MM.1S (cell line): Measurements from ENCODE around the gene PHAX.
"Not testable (repeated sequence)": the region's sequence is repeated elsewhere in the genome, so short reads cannot be mapped to it uniquely, and the experiment has no call there.

ENCODE experiments used
- DNase-seq: peaks from one replicate; pipeline ENCODE4 v3.0.0-alpha.2; 2015
- H2AFZ ChIP-seq: fragments of 300-600 bp; sonication (generic); 2 replicates; pipeline ENCODE4 v1.6.0; 2016; ENCODE audit warnings: antibody characterized with exemption, low read length
- H3F3A ChIP-seq: fragments of 300-600 bp; sonication (generic); 2 replicates; pipeline ENCODE4 v1.6.1; 2016; ENCODE audit warnings: mild to moderate bottlenecking, antibody characterized with exemption, low read length, moderate library complexity, mixed read lengths; ENCODE audit not compliant: insufficient read depth
- H3K27ac ChIP-seq: fragments of 300-600 bp; sonication (generic); 2 replicates; pipeline ENCODE4 v1.5.1; 2016; ENCODE audit warnings: mild to moderate bottlenecking, low read length
- H3K27me3 ChIP-seq: fragments of 300-600 bp; sonication (generic); replicated peaks from 2 replicates; pipeline ENCODE4 v1.6.0; 2016; ENCODE audit warnings: low read length; ENCODE audit not compliant: insufficient read depth
- H3K36me3 ChIP-seq: fragments of 300-600 bp; sonication (generic); replicated peaks from 2 replicates; pipeline ENCODE4 v1.6.1; 2016; ENCODE audit warnings: mild to moderate bottlenecking, low read length, mixed read lengths; ENCODE audit not compliant: insufficient read depth
- H3K4me1 ChIP-seq: fragments of 300-600 bp; sonication (generic); 2 replicates; pipeline ENCODE4 v1.6.1; 2016; ENCODE audit warnings: low read length, mixed read lengths
- H3K4me2 ChIP-seq: fragments of 300-600 bp; sonication (generic); 2 replicates; pipeline ENCODE4 v1.6.0; 2016; ENCODE audit warnings: low read depth, low read length
- H3K4me3 ChIP-seq: fragments of 300-600 bp; sonication (generic); 2 replicates; pipeline ENCODE4 v1.5.1; 2016; ENCODE audit warnings: low read length, mixed read lengths
- H3K79me2 ChIP-seq: fragments of 300-600 bp; sonication (generic); 2 replicates; pipeline ENCODE4 v1.6.1; 2016; ENCODE audit warnings: mixed run types, low read length, mixed read lengths
- H3K9ac ChIP-seq: fragments of 300-600 bp; sonication (generic); 2 replicates; pipeline ENCODE4 v1.6.1; 2016; ENCODE audit warnings: low read length, mixed read lengths
- H3K9me2 ChIP-seq: fragments of 300-600 bp; sonication (generic); replicated peaks from 2 replicates; pipeline ENCODE4 v1.6.1; 2016; ENCODE audit warnings: mild to moderate bottlenecking, low read length, mixed read lengths; ENCODE audit not compliant: insufficient read depth
- H3K9me3 ChIP-seq: fragments of 300-600 bp; sonication (generic); replicated peaks from 2 replicates; pipeline ENCODE4 v1.6.1; 2016; ENCODE audit warnings: mild to moderate bottlenecking, low read length, mixed read lengths; ENCODE audit not compliant: insufficient read depth
- H4K20me1 ChIP-seq: fragments of 300-600 bp; sonication (generic); 2 replicates; pipeline ENCODE4 v1.6.1; 2016; ENCODE audit warnings: mild to moderate bottlenecking, low read length, moderate library complexity, mixed read lengths; ENCODE audit not compliant: insufficient read depth
- EZH2 ChIP-seq: fragments of 300-600 bp; sonication (generic); optimal IDR thresholded peaks from 2 replicates; pipeline ENCODE3; 2017; ENCODE audit warnings: low read depth, mild to moderate bottlenecking, antibody characterized with exemption, low read length, mixed read lengths
- EZH2phosphoT487 ChIP-seq: fragments of 300-600 bp; sonication (generic); IDR thresholded peaks from 2 replicates; pipeline ENCODE4 v1.6.1; 2018; ENCODE audit warnings: antibody characterized with exemption, low read length
- TF ChIP-seq, protein P1 (sequence below): fragments of 300-600 bp; sonication (generic); IDR thresholded peaks from 2 replicates; pipeline ENCODE4 v1.5.1; 2016; ENCODE audit warnings: antibody characterized with exemption, low read length, mixed read lengths

PHAX gene

DNA sequence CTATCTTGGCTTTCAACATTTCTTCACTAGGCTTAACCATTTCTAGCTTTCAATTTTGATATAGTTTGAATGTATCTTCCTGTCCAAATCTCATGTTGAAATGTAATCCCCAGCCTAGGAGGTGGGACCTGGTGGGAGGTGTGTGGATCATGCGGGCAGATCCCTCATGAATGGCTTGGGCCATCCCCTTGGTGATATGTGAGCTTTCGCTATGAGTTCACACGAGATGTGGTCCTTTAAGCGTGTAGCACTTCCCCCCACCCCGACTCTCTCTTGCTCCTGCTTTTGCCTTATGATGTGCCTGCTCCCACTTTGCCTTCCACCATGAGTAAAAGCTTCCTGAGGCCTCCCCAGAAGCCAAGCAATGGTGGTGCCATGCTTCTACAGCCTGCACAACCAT, 40.6 kb downstream of the PHAX start:
- no peaks in the 10 kb centered on the region for H4K20me1 ChIP-seq
- no peaks in the 10 kb centered on the region for H3F3A ChIP-seq
- no peak for DNase-seq
- H3K4me2 ChIP-seq, result no peak overlapping the region
- no peak overlapping the region for H3K4me3 ChIP-seq
- H3K9ac ChIP-seq, result no peak overlapping the region
- H3K36me3 ChIP-seq, result no peaks in the 10 kb centered on the region
- no peak overlapping the region for H2AFZ ChIP-seq
- H3K9me2 ChIP-seq, result no peaks in the 10 kb centered on the region
- H3K4me1 ChIP-seq, result no peaks in the 10 kb centered on the region
- TF ChIP-seq, protein P1, sequence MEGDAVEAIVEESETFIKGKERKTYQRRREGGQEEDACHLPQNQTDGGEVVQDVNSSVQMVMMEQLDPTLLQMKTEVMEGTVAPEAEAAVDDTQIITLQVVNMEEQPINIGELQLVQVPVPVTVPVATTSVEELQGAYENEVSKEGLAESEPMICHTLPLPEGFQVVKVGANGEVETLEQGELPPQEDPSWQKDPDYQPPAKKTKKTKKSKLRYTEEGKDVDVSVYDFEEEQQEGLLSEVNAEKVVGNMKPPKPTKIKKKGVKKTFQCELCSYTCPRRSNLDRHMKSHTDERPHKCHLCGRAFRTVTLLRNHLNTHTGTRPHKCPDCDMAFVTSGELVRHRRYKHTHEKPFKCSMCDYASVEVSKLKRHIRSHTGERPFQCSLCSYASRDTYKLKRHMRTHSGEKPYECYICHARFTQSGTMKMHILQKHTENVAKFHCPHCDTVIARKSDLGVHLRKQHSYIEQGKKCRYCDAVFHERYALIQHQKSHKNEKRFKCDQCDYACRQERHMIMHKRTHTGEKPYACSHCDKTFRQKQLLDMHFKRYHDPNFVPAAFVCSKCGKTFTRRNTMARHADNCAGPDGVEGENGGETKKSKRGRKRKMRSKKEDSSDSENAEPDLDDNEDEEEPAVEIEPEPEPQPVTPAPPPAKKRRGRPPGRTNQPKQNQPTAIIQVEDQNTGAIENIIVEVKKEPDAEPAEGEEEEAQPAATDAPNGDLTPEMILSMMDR, result no peak
- no peak for TF ChIP-seq EZH2phosphoT487
- H3K79me2 ChIP-seq, result no peaks in the 10 kb centered on the region
- no peaks in the 10 kb centered on the region for H3K9me3 ChIP-seq
- no peaks in the 10 kb centered on the region for H3K27me3 ChIP-seq
- no peak overlapping the region for H3K27ac ChIP-seq

DNA sequence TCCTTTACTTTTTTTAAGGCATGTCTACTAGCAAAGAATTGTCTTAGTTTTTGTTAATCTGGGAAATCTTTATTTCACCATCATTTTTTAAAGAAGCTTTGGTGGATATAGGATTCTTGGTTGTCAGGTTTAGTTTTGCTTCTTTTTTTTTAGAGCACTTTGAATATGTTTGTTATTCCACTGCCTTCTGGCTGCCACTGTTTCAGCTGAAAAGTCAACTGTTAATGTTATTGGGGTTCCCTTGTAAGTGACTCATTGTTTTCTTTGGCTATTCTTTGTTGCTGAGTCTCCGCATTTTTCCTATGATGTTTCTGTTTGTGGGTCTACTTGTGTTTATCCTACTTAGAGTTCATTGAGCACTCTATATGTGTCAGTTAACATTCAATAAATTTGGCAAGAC, 44.4 kb downstream of the PHAX start:
- Histone ChIP-seq H3K27ac (no peak overlapping the region), H3K9me2 (no peaks in the 10 kb centered on the region), H3K4me3 (no peak overlapping the region), H3K36me3 (no peaks in the 10 kb centered on the region), H3K4me2 (no peak overlapping the region), H3K9ac (no peak overlapping the region), H3F3A (no peaks in the 10 kb centered on the region), H3K27me3 (no peaks in the 10 kb centered on the region), H3K9me3 (no peaks in the 10 kb centered on the region), H4K20me1 (no peaks in the 10 kb centered on the region), H2AFZ (no peak overlapping the region), H3K4me1 (no peaks in the 10 kb centered on the region), H3K79me2 (no peaks in the 10 kb centered on the region)
- TF ChIP-seq, protein P1, result no peak
- no peak for TF ChIP-seq EZH2
- TF ChIP-seq EZH2phosphoT487, result no peak
- DNase-seq, result no peak

DNA sequence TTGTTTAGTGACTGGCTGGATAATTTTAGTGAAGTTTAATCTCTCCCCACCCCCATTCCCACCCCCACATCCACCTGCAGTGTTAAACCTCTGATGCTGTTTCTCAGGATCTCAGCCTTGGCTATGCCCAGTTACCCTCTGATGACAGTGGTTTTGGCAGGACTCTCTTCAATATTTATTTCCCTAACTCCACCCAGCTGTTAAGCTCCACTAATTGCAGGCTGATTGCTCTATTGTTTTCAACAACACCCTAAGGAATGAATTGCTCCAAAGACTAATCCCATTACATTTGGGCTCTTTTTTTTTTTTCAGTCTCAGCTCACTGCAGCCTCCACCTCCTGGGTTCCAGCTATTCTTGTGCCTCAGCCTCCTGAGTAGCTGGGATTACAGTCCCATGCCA, 46.3 kb downstream of the PHAX start:
- no peaks in the 10 kb centered on the region for H3K4me1 ChIP-seq
- no peaks in the 10 kb centered on the region for H3K9me2 ChIP-seq
- H3K9ac ChIP-seq, result no peak overlapping the region
- H2AFZ ChIP-seq, result no peak overlapping the region
- H3K79me2 ChIP-seq, result no peaks in the 10 kb centered on the region
- no peaks in the 10 kb centered on the region for H3K27me3 ChIP-seq
- H4K20me1 ChIP-seq, result no peaks in the 10 kb centered on the region
- no peaks in the 10 kb centered on the region for H3F3A ChIP-seq
- no peak overlapping the region for H3K27ac ChIP-seq
- H3K4me2 ChIP-seq, result no peak overlapping the region
- no peak for DNase-seq
- no peaks in the 10 kb centered on the region for H3K36me3 ChIP-seq
- H3K9me3 ChIP-seq, result no peaks in the 10 kb centered on the region
- H3K4me3 ChIP-seq, result no peak overlapping the region
- no peak for TF ChIP-seq EZH2phosphoT487
- TF ChIP-seq, protein P1, result no peak
- TF ChIP-seq EZH2, result no peak

DNA sequence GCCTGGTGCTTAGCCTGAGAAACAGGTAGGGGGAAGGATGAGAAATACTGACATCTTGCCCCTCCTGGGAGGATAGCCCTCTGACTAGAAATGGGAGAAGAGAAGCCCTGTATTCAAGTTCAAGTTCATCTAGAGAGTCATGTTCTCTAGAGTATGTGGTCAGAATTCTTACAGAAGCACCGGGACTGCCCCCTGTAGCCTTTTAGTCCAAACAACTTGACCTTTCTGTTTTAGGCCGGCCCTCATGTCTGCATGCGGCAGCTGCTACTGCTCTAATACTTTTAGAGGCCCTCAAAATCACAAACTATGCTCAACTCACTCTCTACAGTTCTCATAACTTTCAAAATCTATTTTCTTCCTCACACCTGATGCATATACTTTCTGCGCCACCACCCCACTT, 47.7 kb downstream of the PHAX start:
- no peaks in the 10 kb centered on the region for H3K79me2 ChIP-seq

DNA sequence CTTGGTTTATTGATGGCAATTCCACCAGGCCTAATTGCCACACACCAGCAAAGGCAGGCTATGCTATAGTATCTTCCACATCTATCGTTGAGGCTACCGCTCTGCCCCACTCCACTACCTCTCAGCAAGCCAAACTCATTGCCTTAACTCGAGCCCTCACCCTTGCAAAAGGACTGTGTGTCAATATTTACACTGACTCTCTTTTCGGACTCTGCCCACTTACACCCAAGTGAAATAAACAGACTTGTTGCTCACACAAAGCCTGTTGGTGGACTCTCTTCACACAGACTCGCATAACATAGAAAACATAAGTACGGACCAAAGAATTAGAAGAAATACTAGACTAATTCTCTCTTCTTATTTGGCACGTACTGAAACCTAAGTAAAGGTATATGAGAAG, 48.3 kb downstream of the PHAX start:
- DNase-seq, H3K9ac ChIP-seq, H3K27ac ChIP-seq, H3F3A ChIP-seq, H3K4me3 ChIP-seq, H3K9me3 ChIP-seq, H3K36me3 ChIP-seq, H2AFZ ChIP-seq, H4K20me1 ChIP-seq, H3K27me3 ChIP-seq, H3K79me2 ChIP-seq, H3K9me2 ChIP-seq, H3K4me2 ChIP-seq, H3K4me1 ChIP-seq: not testable (repeated sequence)

More for the DNA sequence above, 47.7 kb downstream of the PHAX start:
- Histone ChIP-seq H3K4me1 (no peaks in the 10 kb centered on the region), H3K27ac (no peak overlapping the region), H3F3A (no peaks in the 10 kb centered on the region), H3K9me2 (no peaks in the 10 kb centered on the region), H3K27me3 (no peaks in the 10 kb centered on the region), H2AFZ (no peak overlapping the region), H3K36me3 (no peaks in the 10 kb centered on the region), H3K9ac (no peak overlapping the region), H4K20me1 (no peaks in the 10 kb centered on the region), H3K4me2 (no peak overlapping the region), H3K4me3 (no peak overlapping the region), H3K9me3 (no peaks in the 10 kb centered on the region)
- DNase-seq, result no peak
- TF ChIP-seq, protein P1, result no peak
- no peak for TF ChIP-seq EZH2
- no peak for TF ChIP-seq EZH2phosphoT487
